GM12873 (cell line): Measurements from ENCODE around the gene BOC.

Source experiments
- TF ChIP-seq, protein P1 (sequence below): IDR thresholded peaks from 2 replicates; pipeline ENCODE4 v1.5.1; 2012; ENCODE audit warnings: low read depth, mild to moderate bottlenecking, moderate library complexity, low read length, control low read depth; ENCODE audit not compliant: insufficient read depth; ENCODE audit errors: missing control alignments

BOC gene

GRCh38 chr3:113167825-113168801, 43.2 kb upstream of the BOC start:
- TF ChIP-seq, protein P1, sequence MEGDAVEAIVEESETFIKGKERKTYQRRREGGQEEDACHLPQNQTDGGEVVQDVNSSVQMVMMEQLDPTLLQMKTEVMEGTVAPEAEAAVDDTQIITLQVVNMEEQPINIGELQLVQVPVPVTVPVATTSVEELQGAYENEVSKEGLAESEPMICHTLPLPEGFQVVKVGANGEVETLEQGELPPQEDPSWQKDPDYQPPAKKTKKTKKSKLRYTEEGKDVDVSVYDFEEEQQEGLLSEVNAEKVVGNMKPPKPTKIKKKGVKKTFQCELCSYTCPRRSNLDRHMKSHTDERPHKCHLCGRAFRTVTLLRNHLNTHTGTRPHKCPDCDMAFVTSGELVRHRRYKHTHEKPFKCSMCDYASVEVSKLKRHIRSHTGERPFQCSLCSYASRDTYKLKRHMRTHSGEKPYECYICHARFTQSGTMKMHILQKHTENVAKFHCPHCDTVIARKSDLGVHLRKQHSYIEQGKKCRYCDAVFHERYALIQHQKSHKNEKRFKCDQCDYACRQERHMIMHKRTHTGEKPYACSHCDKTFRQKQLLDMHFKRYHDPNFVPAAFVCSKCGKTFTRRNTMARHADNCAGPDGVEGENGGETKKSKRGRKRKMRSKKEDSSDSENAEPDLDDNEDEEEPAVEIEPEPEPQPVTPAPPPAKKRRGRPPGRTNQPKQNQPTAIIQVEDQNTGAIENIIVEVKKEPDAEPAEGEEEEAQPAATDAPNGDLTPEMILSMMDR = no peak

DNA sequence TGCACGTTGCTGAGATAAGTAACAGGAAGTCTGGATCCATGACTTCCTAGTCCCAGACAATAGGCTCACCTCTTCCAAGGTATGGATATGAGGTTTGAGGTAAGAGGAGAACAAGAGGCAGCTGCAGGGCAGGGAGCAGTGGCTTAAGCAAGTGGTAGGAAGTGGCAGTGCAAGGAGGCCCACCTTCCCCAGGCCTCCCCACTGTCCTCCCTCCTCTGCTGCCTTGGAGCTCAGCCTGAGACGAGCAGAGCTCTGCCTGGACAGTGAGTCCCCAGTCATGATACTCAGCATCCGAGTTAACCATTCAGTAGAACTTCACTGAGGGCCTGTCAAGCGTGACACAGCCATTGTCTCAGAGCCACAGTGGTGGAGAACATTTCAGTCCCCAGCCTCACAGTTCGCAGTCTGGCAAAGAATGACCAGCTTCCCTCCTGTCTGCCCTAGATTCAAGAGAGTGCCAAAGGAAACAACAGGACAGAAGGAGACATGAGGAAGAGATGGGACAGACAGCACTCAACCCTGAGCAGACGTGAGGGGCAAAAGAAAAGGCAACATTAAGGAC, 41.4 kb upstream of the BOC start:
- TF ChIP-seq, protein P1 = no peak

DNA sequence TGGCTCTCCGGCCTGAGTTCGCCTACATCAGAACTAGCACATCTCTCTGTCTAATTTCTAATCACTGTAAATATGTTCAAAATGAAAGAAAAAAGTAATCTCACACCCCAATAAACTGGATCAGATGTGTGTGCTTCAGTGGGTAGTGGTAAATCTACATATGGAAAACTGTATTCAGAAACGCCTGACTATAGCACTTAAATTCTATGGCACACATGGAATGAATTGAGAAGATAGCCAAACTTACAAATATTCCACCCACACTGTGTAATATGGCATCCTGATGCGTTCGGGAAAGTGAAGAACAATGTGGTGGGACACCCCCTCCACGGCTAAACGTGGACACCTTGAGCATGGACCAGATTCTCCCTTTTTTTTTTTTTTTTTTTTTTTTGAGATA, 40.6 kb upstream of the BOC start:
- TF ChIP-seq, protein P1 = no peak

DNA sequence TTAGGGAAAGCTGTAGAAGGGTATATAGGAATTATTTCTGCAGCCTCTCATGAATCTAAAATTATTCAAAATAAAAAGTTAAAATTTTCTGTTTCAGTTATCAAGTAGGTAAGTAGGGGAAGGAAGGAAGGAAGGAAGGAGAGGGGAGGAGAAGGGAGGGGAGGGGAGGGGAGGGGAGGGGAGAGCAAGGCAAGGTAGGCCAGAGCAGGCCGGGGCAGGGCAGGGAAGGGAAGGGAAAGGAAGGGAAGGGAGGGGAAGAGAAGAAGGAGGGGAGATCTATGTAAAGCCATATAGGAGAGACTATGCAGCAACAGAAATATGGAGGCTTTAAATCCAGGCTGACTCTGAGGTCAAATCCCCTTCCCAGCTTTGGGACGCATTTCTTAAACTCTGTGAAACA, 38.3 kb upstream of the BOC start:
- TF ChIP-seq, protein P1 = no peak

DNA sequence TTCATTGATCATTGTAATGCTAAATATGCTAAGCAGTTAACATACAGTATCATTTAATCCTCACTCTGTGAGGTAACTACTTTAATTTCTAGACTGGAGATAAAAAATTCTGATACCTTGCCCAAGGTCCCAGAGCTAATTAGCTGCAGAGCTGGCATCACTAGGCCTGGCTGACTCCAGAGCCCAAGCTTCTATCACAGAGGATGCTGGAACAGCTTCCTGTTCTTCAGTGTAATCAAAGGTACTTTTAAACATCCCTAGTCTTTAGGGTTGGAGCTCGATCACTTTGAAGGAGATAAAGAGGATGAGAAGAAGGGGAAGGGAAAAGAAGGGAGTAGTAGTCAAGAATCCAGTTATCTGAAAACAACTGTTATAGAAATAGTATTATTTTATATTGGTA, 37.1 kb upstream of the BOC start:
- TF ChIP-seq, protein P1 = no peak

DNA sequence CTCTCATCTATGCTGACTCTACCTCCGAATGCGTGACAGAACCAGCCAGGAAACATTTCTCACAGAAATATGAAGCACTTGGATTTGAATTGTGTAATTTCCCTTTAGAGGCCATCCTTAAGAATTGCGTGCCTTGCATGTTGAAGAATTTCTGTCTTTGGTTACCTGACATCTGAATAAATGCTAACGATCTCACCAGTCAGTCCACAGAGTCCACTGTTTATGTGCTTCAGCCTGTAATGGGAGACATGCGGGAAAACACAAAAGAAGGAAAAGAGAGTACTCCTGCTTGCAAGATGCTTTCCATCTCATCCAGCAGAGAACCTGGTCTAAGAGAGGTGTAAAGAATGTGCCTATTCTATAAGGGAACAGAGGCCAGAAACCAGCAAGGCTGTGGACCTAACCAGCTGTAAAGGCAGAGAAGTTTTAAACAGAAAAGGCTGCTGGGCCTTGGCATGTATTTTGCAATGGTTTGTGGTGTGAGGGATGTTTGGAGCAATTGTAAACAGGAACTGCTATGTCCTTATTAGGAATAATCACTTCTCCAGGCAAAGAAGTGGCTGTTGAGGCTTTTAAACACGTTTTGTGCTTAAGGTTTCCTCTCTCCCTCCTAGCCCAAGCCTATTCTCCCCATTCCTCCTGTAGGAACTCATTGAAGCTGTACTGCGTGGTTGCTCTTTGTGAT, 36.4 kb upstream of the BOC start:
- TF ChIP-seq, protein P1 = no peak

- TF ChIP-seq, protein P1 = no peak
Measured at GRCh38 chr3:113177526-113177925, 33.8 kb upstream of the BOC start.
